HFF-Myc (cell line): Measurements from ENCODE around the gene ARHGAP23.

Experiments
- DNase-seq: peaks from one replicate; pipeline ENCODE4 v3.0.0-alpha.2; 2011; ENCODE audit warnings: low read depth; ENCODE audit errors: extremely low read depth
- H3K4me3 ChIP-seq: replicated peaks from 2 replicates; pipeline ENCODE4 v1.5.1; 2011; ENCODE audit warnings: low read depth, mild to moderate bottlenecking, control low read depth, low read length
- CTCF ChIP-seq: IDR thresholded peaks from 2 replicates; pipeline ENCODE4 v1.5.1; 2012; ENCODE audit warnings: mild to moderate bottlenecking, low read depth, low read length, control low read depth; ENCODE audit errors: missing control alignments

ARHGAP23 gene

GRCh38 chr17:38403491-38403890, 24.8 kb upstream of the ARHGAP23 start:
- no peak for TF ChIP-seq CTCF
- H3K4me3 ChIP-seq, result no peak overlapping the region
- DNase-seq, result no peak

GRCh38 chr17:38404174-38404943, 23.9 kb upstream of the ARHGAP23 start:
- no peak overlapping the region for H3K4me3 ChIP-seq
- no peak for DNase-seq

GRCh38 chr17:38405654-38406053, 22.6 kb upstream of the ARHGAP23 start:
- TF ChIP-seq CTCF, result no peak
- no peak overlapping the region for H3K4me3 ChIP-seq
- no peak for DNase-seq

More at GRCh38 chr17:38404174-38404943, 23.9 kb upstream of the ARHGAP23 start:
- no peak for TF ChIP-seq CTCF

- TF ChIP-seq CTCF, result no peak
- no peak for DNase-seq
Measured at GRCh38 chr17:38410201-38410600, 18.1 kb upstream of the ARHGAP23 start.

GRCh38 chr17:38415250-38416194, 12.7 kb upstream of the ARHGAP23 start:
- TF ChIP-seq CTCF, result no peak
- DNase-seq, result no peak
- H3K4me3 ChIP-seq, result no peak overlapping the region

More at GRCh38 chr17:38410201-38410600, 18.1 kb upstream of the ARHGAP23 start:
- no peak overlapping the region for H3K4me3 ChIP-seq

GRCh38 chr17:38416840-38417209, 11.4 kb upstream of the ARHGAP23 start:
- no peak overlapping the region for H3K4me3 ChIP-seq
- TF ChIP-seq CTCF, result no peak
- no peak for DNase-seq
